Stimulated activated naive CD8-positive, alpha-beta T cell treated with anti-CD3 and anti-CD28 coated beads, Interleukin-15, amount 100 ng/mL, for 72 hours (primary cell): ENCODE data around the gene PTPRR.

Source experiments
- ATAC-seq: fragments of 150-1000 bp; cut with Tn5 transposase; 2 replicates; pipeline ENCODE4 v1.10.0; 2021; ENCODE audit warnings: mild to moderate bottlenecking, moderate library complexity
- DNase-seq, 2 donors: peaks; one replicate each; pipeline ENCODE4 v3.0.0; 2021 to 2022
- H3K27ac Mint-ChIP-seq, 2 donors: one replicate each; pipeline ENCODE4 v1.8.0; 2022; ENCODE audit warnings: mild to moderate bottlenecking in 2 of 2, mixed read lengths in 2 of 2, moderate library complexity in 2 of 2
- H3K27me3 Mint-ChIP-seq: one replicate; pipeline ENCODE4 v1.8.0; 2022; ENCODE audit warnings: mixed read lengths
- H3K4me1 Mint-ChIP-seq: one replicate; pipeline ENCODE4 v1.8.0; 2022; ENCODE audit warnings: mild to moderate bottlenecking, mixed read lengths
- H3K4me3 Mint-ChIP-seq, 2 donors: one replicate each; pipeline ENCODE4 v1.8.0; 2022; ENCODE audit warnings: mild to moderate bottlenecking in 2 of 2, mixed read lengths in 2 of 2, moderate library complexity in 1 of 2
- H3K9me3 Mint-ChIP-seq, 2 donors: one replicate each; pipeline ENCODE4 v1.8.0; 2022; ENCODE audit warnings: mixed read lengths in 2 of 2

Gene PTPRR

GRCh38 chr12:70798016-70798783 lies 122.3 kb downstream of the PTPRR start:
- DNase-seq (no peak), ATAC-seq (no peak)
- Mint-ChIP-seq H3K9me3 (no peaks in the 10 kb centered on the region), H3K27me3 (no peaks in the 10 kb centered on the region), H3K4me1 (no peaks in the 10 kb centered on the region), H3K27ac (no peak overlapping the region), H3K4me3 (no peak overlapping the region)

- DNase-seq: no peak
Measured at GRCh38 chr12:70796989-70797388, 123.5 kb downstream of the PTPRR start.

GRCh38 chr12:70795608-70796007 lies 124.9 kb downstream of the PTPRR start:
- Mint-ChIP-seq H3K9me3 (no peaks in the 10 kb centered on the region), H3K4me1 (no peaks in the 10 kb centered on the region), H3K27me3 (no peaks in the 10 kb centered on the region), H3K27ac (no peak overlapping the region), H3K4me3 (no peak overlapping the region)
- ATAC-seq (no peak), DNase-seq (no peak)

More at GRCh38 chr12:70796989-70797388, 123.5 kb downstream of the PTPRR start:
- Mint-ChIP-seq H3K27me3 (no peaks in the 10 kb centered on the region), H3K27ac (no peak overlapping the region), H3K9me3 (no peaks in the 10 kb centered on the region), H3K4me3 (no peak overlapping the region), H3K4me1 (no peaks in the 10 kb centered on the region)
- no peak for ATAC-seq

GRCh38 chr12:70794131-70794530 lies 126.4 kb downstream of the PTPRR start:
- no peaks in the 10 kb centered on the region for H3K9me3 Mint-ChIP-seq
- no peak overlapping the region for H3K27ac Mint-ChIP-seq
- no peak for DNase-seq
- H3K4me3 Mint-ChIP-seq: no peak overlapping the region
- no peaks in the 10 kb centered on the region for H3K4me1 Mint-ChIP-seq
- no peak for ATAC-seq
- no peaks in the 10 kb centered on the region for H3K27me3 Mint-ChIP-seq

- Mint-ChIP-seq H3K4me1 (no peaks in the 10 kb centered on the region), H3K9me3 (no peaks in the 10 kb centered on the region), H3K27me3 (no peaks in the 10 kb centered on the region), H3K27ac (no peak overlapping the region), H3K4me3 (no peak overlapping the region)
- ATAC-seq (no peak), DNase-seq (no peak)
Measured at GRCh38 chr12:70788774-70789173, 131.8 kb downstream of the PTPRR start.

- Mint-ChIP-seq H3K4me3 (no peak overlapping the region), H3K27me3 (no peaks in the 10 kb centered on the region), H3K9me3 (no peaks in the 10 kb centered on the region), H3K27ac (no peak overlapping the region), H3K4me1 (no peaks in the 10 kb centered on the region)
- ATAC-seq (no peak), DNase-seq (no peak)
Measured at GRCh38 chr12:70787612-70788011, 132.9 kb downstream of the PTPRR start.

- Mint-ChIP-seq H3K4me1 (no peaks in the 10 kb centered on the region), H3K9me3 (no peaks in the 10 kb centered on the region)
Measured at GRCh38 chr12:70785896-70786295, 134.6 kb downstream of the PTPRR start.

GRCh38 chr12:70784042-70784668 lies 136.4 kb downstream of the PTPRR start:
- DNase-seq (no peak), ATAC-seq (no peak)
- no peaks in the 10 kb centered on the region for H3K27me3 Mint-ChIP-seq
- H3K4me1 Mint-ChIP-seq: no peaks in the 10 kb centered on the region
- H3K9me3 Mint-ChIP-seq: no peaks in the 10 kb centered on the region
- H3K4me3 Mint-ChIP-seq: no peak overlapping the region
- H3K27ac Mint-ChIP-seq: no peak overlapping the region

More at GRCh38 chr12:70785896-70786295, 134.6 kb downstream of the PTPRR start:
- Mint-ChIP-seq H3K4me3 (no peak overlapping the region), H3K27ac (no peak overlapping the region), H3K27me3 (no peaks in the 10 kb centered on the region)
- DNase-seq (no peak), ATAC-seq (no peak)

- no peak overlapping the region for H3K4me3 Mint-ChIP-seq
- no peaks in the 10 kb centered on the region for H3K4me1 Mint-ChIP-seq
- DNase-seq: no peak
- H3K27ac Mint-ChIP-seq: no peak overlapping the region
- H3K27me3 Mint-ChIP-seq: no peaks in the 10 kb centered on the region
- no peak for ATAC-seq
- no peaks in the 10 kb centered on the region for H3K9me3 Mint-ChIP-seq
Measured at GRCh38 chr12:70783455-70783854, 137.1 kb downstream of the PTPRR start.

- Mint-ChIP-seq H3K4me1 (no peaks in the 10 kb centered on the region), H3K4me3 (no peak overlapping the region), H3K9me3 (no peaks in the 10 kb centered on the region), H3K27ac (no peak overlapping the region), H3K27me3 (no peaks in the 10 kb centered on the region)
- no peak for DNase-seq
- no peak for ATAC-seq
Measured at GRCh38 chr12:70779250-70779649, 141.3 kb downstream of the PTPRR start.

- H3K27ac Mint-ChIP-seq: no peak overlapping the region
- no peaks in the 10 kb centered on the region for H3K9me3 Mint-ChIP-seq
- H3K4me3 Mint-ChIP-seq: no peak overlapping the region
- no peak for ATAC-seq
- no peak for DNase-seq
- no peaks in the 10 kb centered on the region for H3K4me1 Mint-ChIP-seq
- no peaks in the 10 kb centered on the region for H3K27me3 Mint-ChIP-seq
Measured at GRCh38 chr12:70774055-70774454, 146.5 kb downstream of the PTPRR start.

GRCh38 chr12:70772836-70773235 lies 147.7 kb downstream of the PTPRR start:
- no peaks in the 10 kb centered on the region for H3K9me3 Mint-ChIP-seq
- H3K27ac Mint-ChIP-seq: no peak overlapping the region
- ATAC-seq (no peak), DNase-seq (no peak)
- H3K27me3 Mint-ChIP-seq: no peaks in the 10 kb centered on the region
- H3K4me3 Mint-ChIP-seq: no peak overlapping the region
- H3K4me1 Mint-ChIP-seq: no peaks in the 10 kb centered on the region

GRCh38 chr12:70771581-70771980 lies 149.0 kb downstream of the PTPRR start:
- ATAC-seq (no peak), DNase-seq (no peak)
- Mint-ChIP-seq H3K9me3 (no peaks in the 10 kb centered on the region), H3K27ac (no peak overlapping the region), H3K27me3 (no peaks in the 10 kb centered on the region), H3K4me1 (no peaks in the 10 kb centered on the region), H3K4me3 (no peak overlapping the region)

GRCh38 chr12:70763666-70764065 lies 156.9 kb downstream of the PTPRR start:
- Mint-ChIP-seq H3K4me1 (no peaks in the 10 kb centered on the region), H3K4me3 (no peak overlapping the region), H3K27ac (no peak overlapping the region), H3K27me3 (no peaks in the 10 kb centered on the region), H3K9me3 (no peaks in the 10 kb centered on the region)
- no peak for DNase-seq
- no peak for ATAC-seq

- Mint-ChIP-seq H3K4me3 (no peak overlapping the region), H3K27me3 (no peaks in the 10 kb centered on the region), H3K9me3 (no peaks in the 10 kb centered on the region), H3K27ac (no peak overlapping the region), H3K4me1 (no peaks in the 10 kb centered on the region)
- no peak for ATAC-seq
- no peak for DNase-seq
Measured at GRCh38 chr12:70762000-70762399, 158.5 kb downstream of the PTPRR start.

- no peaks in the 10 kb centered on the region for H3K9me3 Mint-ChIP-seq
- peak overlapping the region in 1 of 2 donors; percentile 86 for H3K27ac Mint-ChIP-seq
- H3K27me3 Mint-ChIP-seq: no peaks in the 10 kb centered on the region
- no peaks in the 10 kb centered on the region for H3K4me1 Mint-ChIP-seq
- no peak overlapping the region for H3K4me3 Mint-ChIP-seq
- no peak for ATAC-seq
- no peak for DNase-seq
Measured at GRCh38 chr12:70759161-70759918, 161.2 kb downstream of the PTPRR start.
